Hematopoietic multipotent progenitor cell treated with erythropoietin and hydrocortisone succinate and interleukin-3 and kit ligand, for 17 days (in vitro differentiated cells): Measurements from ENCODE around the gene PDE4D.
"Not testable (repeated sequence)": the region's sequence is repeated elsewhere in the genome, so short reads cannot be mapped to it uniquely, and the experiment has no call there.

ENCODE experiments used
- DNase-seq: peaks from one replicate; pipeline ENCODE4 v3.0.0-alpha.2; 2015; ENCODE audit warnings: low spot score

The PDE4D gene

DNA sequence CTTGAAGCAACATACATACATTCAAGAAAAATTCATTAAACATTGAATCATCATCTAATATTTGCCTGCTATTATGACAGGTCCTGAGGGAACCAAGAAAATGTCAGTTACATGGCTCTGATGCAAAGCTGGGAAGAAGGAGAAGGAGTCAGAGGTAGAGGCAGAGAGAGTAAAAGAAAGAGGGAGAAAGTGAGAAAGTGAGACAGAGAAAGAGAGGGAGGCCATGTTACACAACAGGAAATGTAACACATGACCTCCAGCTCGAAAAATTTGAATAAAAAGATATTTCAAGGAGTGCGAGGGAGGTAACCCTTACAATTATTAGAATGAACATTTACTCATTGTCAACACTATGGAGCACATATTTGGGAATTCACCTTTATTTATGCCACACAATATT lies 189.7 kb downstream of the PDE4D start:
- no peak for DNase-seq

DNA sequence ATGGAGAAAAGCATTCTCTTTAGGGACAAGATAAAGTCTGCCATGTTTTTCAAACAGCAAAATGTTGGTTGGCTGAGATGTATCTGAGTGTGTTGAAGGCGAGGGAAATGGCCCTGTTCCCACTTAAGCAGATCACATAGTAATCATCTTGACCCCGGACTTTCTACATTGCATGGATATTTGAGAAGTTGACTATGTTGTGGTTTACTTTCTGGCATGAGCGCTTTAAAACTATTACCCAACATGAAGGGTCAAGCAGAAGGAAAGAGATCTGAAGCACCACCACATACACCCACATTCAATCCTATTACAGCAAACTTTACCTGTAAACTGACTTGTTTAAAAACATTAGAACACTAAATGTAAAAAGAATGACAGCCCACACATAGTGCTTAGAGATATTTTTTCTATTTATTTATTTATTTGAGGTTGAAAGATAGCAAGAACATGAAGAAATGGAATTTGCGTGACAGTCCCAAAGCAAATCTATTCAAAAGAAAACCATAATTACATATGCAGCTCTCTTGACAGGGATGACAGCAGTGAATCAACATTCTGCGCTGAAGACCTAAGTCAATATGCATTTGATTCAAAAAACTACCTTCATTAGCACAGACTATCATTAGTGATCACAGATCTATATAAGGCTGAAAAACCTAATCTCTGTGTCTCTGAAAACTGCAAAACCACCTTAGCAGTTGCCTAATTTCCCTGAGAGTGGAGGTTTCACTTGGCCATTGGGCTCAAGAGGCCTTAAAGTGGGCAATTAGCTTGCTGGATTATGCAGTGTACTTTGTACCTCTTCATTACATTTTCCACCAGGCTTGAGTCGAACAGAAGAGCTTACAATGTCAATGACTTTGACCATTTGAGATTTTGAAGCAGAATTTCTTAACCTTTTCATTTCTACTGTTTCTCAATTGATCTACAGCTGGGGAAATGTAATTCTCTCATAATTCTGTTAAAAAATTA lies 195.0 kb downstream of the PDE4D start:
- no peak for DNase-seq

GRCh38 chr5:59694411-59694810 lies 199.1 kb downstream of the PDE4D start:
- DNase-seq = no peak

- no peak for DNase-seq
Observed at GRCh38 chr5:59693492-59694309, 199.8 kb downstream of the PDE4D start.

DNA sequence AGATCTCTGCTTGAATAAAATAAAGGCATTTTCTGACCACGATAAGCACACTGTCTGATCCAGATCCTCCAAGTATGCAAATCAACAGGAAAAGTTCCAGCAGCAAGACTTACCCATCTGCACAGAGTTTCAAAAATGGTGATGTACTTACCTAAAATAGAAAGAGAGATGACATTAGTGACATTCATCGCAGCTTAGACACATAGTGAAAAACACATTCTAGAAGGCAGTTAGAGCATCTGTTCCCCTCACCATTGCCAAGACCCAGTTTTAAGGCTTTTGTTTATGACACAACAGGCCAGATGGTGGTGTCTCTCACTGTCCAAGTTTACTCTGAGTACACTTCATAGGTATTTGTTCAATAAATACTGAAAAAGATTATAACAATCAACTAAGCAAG lies 207.7 kb downstream of the PDE4D start:
- DNase-seq = no peak

DNA sequence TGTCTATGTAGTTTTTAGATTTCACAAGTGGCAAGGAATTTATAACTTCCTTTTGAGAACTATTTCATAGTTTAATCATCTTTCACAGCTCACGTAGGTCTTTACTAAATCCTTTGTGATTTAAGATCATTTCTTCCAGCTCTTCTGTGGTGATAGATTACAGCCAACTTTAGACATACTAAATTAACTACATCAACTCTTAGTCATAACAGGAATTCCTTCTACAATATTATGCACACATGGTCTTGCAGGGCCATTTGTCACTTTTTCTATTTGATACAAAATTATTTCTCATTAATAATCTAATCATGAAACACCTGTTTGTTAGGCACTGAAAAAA lies 208.4 kb downstream of the PDE4D start:
- no peak for DNase-seq

GRCh38 chr5:59684388-59685190 lies 208.9 kb downstream of the PDE4D start:
- no peak for DNase-seq

GRCh38 chr5:59683311-59683710 lies 210.2 kb downstream of the PDE4D start:
- no peak for DNase-seq

DNA sequence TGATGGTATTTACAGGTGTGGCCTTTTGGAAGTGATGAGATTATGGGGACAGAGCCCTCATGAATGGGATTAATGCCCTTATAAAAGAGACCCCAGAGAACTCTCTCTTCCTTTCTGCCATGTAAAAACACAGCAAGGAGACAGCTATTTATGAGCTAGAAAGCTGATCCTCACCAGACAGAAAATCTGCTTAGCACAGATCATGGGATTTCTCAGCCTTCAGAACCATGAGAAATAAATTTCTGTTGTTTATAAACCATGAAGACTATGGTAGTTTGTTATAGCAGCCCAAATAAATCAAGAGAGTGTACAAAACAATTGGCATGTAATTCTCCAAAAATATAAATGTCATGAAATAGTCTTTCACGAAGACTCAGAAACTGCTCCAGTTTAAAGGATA lies 211.0 kb downstream of the PDE4D start:
- DNase-seq = no peak

GRCh38 chr5:59678943-59679342 lies 214.6 kb downstream of the PDE4D start:
- no peak for DNase-seq

DNA sequence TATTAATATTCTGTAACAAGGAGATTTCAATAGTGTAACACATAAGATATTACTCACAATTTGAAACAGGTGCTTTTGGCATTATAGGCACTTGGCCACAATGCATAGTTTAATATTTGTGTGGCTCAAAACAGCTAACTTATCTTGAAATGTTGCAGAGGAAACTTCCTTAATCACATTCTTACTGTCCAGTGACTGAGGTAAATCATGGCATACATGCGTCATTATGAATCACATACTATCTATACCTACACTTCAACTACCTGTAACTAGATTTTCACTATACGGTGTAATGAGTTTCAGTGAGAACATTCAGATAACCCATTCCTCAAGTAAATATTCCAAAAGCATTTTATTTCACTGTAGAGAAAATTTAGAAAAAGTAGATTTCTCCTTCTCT lies 218.8 kb downstream of the PDE4D start:
- DNase-seq = no peak

DNA sequence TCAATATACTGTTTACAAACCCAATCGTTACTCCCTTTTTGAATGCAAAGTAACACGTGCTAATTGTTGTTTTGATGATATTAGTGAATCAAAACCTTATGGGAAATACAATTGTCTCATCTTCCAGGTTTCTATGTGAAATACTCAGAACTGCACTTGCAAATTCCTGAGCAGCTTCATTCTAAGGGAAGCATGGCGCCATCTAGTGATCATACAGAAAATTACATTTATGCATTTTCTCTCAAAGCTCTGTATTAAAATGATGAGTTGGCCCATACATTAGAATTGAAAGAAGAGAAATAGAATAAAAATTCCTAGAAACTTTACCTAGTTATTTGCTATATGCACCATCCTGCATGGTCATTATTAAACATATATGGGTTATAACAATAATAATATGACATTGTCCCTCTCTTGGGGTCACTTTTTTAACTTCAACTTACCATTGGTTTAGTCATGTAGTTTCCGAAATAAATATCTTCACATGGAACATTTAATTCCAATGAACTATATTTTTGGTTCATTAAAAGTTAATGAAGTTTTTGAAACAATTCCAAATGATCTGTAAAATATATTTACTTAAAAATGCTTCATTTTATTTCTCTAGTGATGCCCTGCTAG lies 220.0 kb downstream of the PDE4D start:
- peak; percentile 38 for DNase-seq

- DNase-seq = no peak
Observed at GRCh38 chr5:59666440-59667068, 227.0 kb downstream of the PDE4D start.

GRCh38 chr5:59665832-59666203 lies 227.7 kb downstream of the PDE4D start:
- DNase-seq = not testable (repeated sequence)

GRCh38 chr5:59665086-59665831 lies 228.3 kb downstream of the PDE4D start:
- no peak for DNase-seq

GRCh38 chr5:59661954-59662615 lies 231.4 kb downstream of the PDE4D start:
- no peak for DNase-seq

GRCh38 chr5:59661311-59661710 lies 232.2 kb downstream of the PDE4D start:
- no peak for DNase-seq

DNA sequence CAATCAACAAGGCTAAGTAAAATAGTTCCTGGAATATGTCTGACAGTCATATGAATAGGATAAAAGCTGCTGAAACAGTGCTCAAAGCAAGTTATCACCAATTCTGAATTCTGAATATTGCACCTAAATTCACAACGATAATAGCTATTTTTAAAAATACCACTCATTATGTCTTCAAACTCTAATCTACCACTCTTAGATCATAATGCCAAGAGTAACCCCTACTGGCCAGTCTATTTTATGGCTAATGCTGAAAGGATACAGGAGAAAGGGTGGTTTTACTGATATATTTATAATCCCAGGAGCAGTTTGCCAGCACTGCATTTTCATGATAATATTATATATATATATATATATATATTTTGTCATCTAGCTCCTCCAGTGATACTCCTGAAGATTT lies 232.8 kb downstream of the PDE4D start:
- DNase-seq = no peak

DNA sequence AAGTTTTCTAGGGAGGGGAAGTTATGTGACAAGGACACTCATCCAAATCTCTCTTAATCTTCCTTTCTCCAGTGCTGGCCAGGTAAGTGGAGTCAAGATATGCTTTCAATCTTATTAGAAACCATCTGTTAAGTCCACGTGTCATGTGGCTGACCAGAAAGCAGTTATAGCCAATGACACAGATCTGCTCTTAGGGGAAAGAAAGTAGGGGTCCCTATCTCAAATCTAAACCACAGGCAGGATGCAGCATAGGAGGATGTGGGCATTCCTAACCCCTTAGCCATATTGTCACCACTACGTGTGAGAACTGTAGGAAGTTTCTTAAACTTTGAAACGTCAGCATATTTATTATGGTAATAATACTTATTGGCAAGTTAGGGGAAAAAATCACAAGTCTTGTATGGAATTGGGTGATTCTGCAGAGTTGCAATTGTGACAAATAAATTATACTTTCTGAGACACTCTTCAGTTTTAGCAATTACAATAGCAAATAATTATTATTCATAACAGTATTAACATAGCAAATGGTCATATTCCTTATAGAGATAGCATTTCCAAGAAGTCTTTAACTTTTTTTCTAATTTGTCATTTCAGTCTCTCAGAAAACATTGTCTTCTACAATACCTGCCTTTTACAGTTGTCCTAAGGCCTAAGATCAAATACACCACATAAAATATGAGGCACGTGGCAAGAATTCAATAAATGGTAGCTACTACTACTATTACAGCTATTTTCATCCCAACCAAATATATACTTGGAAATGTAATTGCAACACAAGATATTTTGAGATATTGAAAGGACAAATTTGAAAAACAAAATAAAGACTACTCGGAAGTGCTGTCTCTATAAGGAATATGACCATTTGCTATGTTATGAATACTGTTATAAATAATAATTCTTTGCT lies 236.9 kb downstream of the PDE4D start:
- no peak for DNase-seq
